Progenitor cell of endocrine pancreas (in vitro differentiated cells): Measurements from ENCODE around the gene ANP32A. TPM values are rescaled to one million over a fixed set of nuclear protein-coding genes. Genes with fewer than 3 reads are reported as not detected.

Experiments used
- DNase-seq: peaks from one replicate; pipeline ENCODE4 v3.0.0; 2021; ENCODE audit warnings: low spot score; ENCODE audit not compliant: unreplicated experiment
- H3K27ac Mint-ChIP-seq: 2 replicates; pipeline ENCODE4 v1.8.0; 2021; ENCODE audit warnings: mild to moderate bottlenecking, moderate library complexity, mixed read lengths
- H3K27me3 Mint-ChIP-seq: 2 replicates; pipeline ENCODE4 v1.8.0; 2021; ENCODE audit warnings: mixed read lengths
- H3K36me3 Mint-ChIP-seq: 2 replicates; pipeline ENCODE4 v1.8.0; 2022; ENCODE audit warnings: mixed read lengths; ENCODE audit not compliant: insufficient read depth
- H3K4me1 Mint-ChIP-seq: 2 replicates; pipeline ENCODE4 v1.8.0; 2021; ENCODE audit warnings: low read depth, mixed read lengths
- H3K4me3 Mint-ChIP-seq: 2 replicates; pipeline ENCODE4 v1.8.0; 2021; ENCODE audit warnings: low read depth, mild to moderate bottlenecking, moderate library complexity, mixed read lengths
- H3K9me3 Mint-ChIP-seq: 2 replicates; pipeline ENCODE4 v1.8.0; 2021; ENCODE audit warnings: low read depth, mixed read lengths
- CTCF ChIP-seq: fragments of 200-600 bp; sonication (generic); IDR thresholded peaks from one replicate; pipeline ENCODE4 v1.5.0; 2021; ENCODE audit warnings: antibody characterized with exemption, mild to moderate bottlenecking; ENCODE audit not compliant: unreplicated experiment
- total RNA-seq: library from RNA; stranded (reverse); gene quantifications from 2 replicates; pipeline ENCODE4 v1.2.1, GENCODE V29; 2021

ANP32A gene
- total RNA-seq, 1 donor from 2014 or later, result 279 TPM

- Mint-ChIP-seq H3K4me3 (no peak overlapping the region), H3K9me3 (no peaks in the 10 kb centered on the region), H3K27me3 (peaks cover 64% of the 10 kb centered on the region), H3K27ac (no peak overlapping the region), H3K36me3 (no peaks in the 10 kb centered on the region), H3K4me1 (no peaks in the 10 kb centered on the region)
- no peak for DNase-seq
- no peak for TF ChIP-seq CTCF
Observed at GRCh38 chr15:68842958-68843357, 22.3 kb upstream of the ANP32A start.

GRCh38 chr15:68834346-68834745 is 13.7 kb upstream of the ANP32A start:
- Mint-ChIP-seq H3K9me3 (peaks cover 11% of the 10 kb centered on the region), H3K27me3 (peaks cover 9% of the 10 kb centered on the region)
- TF ChIP-seq CTCF, result no peak

GRCh38 chr15:68833700-68834331 is 13.1 kb upstream of the ANP32A start:
- no peak overlapping the region for H3K4me3 Mint-ChIP-seq
- no peak overlapping the region for H3K27ac Mint-ChIP-seq

More at GRCh38 chr15:68834346-68834745, 13.7 kb upstream of the ANP32A start:
- Mint-ChIP-seq H3K4me1 (no peaks in the 10 kb centered on the region), H3K36me3 (peaks cover 7% of the 10 kb centered on the region), H3K27ac (no peak overlapping the region), H3K4me3 (no peak overlapping the region)
- DNase-seq, result no peak

GRCh38 chr15:68830141-68830785 is 9.6 kb upstream of the ANP32A start:
- Mint-ChIP-seq H3K36me3 (no peaks in the 10 kb centered on the region), H3K27me3 (peaks cover 6% of the 10 kb centered on the region), H3K9me3 (peaks cover under 1% of the 10 kb centered on the region), H3K4me3 (no peak overlapping the region), H3K4me1 (no peaks in the 10 kb centered on the region), H3K27ac (no peak overlapping the region)
- no peak for TF ChIP-seq CTCF
- DNase-seq, result no peak

More at GRCh38 chr15:68833700-68834331, 13.1 kb upstream of the ANP32A start:
- Mint-ChIP-seq H3K36me3 (peaks cover 7% of the 10 kb centered on the region), H3K4me1 (no peaks in the 10 kb centered on the region), H3K9me3 (peaks cover 11% of the 10 kb centered on the region), H3K27me3 (peaks cover 6% of the 10 kb centered on the region)
- TF ChIP-seq CTCF, result no peak
- no peak for DNase-seq

- no peak overlapping the region for H3K4me3 Mint-ChIP-seq
- TF ChIP-seq CTCF, result no peak
- H3K27me3 Mint-ChIP-seq, result peaks cover 6% of the 10 kb centered on the region
- no peak overlapping the region for H3K27ac Mint-ChIP-seq
- no peaks in the 10 kb centered on the region for H3K9me3 Mint-ChIP-seq
- no peaks in the 10 kb centered on the region for H3K4me1 Mint-ChIP-seq
- no peak for DNase-seq
- no peaks in the 10 kb centered on the region for H3K36me3 Mint-ChIP-seq
Observed at GRCh38 chr15:68829068-68829467, 8.4 kb upstream of the ANP32A start.
